Activated naive CD4-positive, alpha-beta T cell (primary cell): Measurements from ENCODE around the gene CETP.
"Not testable (repeated sequence)": the region's sequence is repeated elsewhere in the genome, so short reads cannot be mapped to it uniquely, and the experiment has no call there.

Experiments
- DNase-seq, 4 experiments: peaks; one replicate each; lab custom pipeline; 2025; lab: John Stamatoyannopoulos, UW

Gene CETP

GRCh38 chr16:56934599-56935145, 27.1 kb upstream of the CETP start:
- DNase-seq, result not testable (repeated sequence)

- DNase-seq, result no peak
These were observed 26.5 kb upstream of the CETP start for GRCh38 chr16:56935201-56935600.

- no peak for DNase-seq
These were observed 25.3 kb upstream of the CETP start for GRCh38 chr16:56936491-56936890.

- DNase-seq, result no peak
These were observed 24.8 kb upstream of the CETP start for GRCh38 chr16:56936950-56937349.

GRCh38 chr16:56938664-56939513, 22.9 kb upstream of the CETP start:
- no peak for DNase-seq

- no peak for DNase-seq
These were observed 21.9 kb upstream of the CETP start for GRCh38 chr16:56939801-56940200.

- no peak for DNase-seq
These were observed 20.7 kb upstream of the CETP start for GRCh38 chr16:56941092-56941491.

DNA sequence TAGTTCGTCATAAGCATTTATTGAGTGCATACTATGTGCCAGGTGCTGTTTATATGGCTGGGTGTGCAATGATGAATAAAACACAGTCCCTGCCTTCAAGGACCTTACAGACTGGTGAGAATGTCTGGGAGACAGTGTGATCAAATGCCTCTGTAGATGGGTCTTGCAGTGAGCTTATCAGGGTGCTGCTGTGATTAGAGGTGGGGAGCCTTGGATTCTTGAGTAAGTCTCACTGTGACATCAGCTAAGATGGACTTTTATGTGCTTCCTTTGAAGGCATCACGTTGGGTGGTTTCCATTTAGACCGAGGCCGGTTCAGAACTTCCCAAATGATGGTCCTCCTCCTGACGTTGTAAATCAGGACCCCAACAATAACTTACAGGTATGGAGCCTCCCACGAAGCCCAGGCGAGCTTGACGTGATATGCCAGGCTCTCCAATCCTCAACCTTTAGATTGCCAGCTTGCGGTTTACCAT, 19.9 kb upstream of the CETP start:
- DNase-seq, result no peak

- no peak for DNase-seq
These were observed 17.9 kb upstream of the CETP start for GRCh38 chr16:56943761-56944375.

GRCh38 chr16:56944954-56945839, 16.6 kb upstream of the CETP start:
- no peak for DNase-seq

DNA sequence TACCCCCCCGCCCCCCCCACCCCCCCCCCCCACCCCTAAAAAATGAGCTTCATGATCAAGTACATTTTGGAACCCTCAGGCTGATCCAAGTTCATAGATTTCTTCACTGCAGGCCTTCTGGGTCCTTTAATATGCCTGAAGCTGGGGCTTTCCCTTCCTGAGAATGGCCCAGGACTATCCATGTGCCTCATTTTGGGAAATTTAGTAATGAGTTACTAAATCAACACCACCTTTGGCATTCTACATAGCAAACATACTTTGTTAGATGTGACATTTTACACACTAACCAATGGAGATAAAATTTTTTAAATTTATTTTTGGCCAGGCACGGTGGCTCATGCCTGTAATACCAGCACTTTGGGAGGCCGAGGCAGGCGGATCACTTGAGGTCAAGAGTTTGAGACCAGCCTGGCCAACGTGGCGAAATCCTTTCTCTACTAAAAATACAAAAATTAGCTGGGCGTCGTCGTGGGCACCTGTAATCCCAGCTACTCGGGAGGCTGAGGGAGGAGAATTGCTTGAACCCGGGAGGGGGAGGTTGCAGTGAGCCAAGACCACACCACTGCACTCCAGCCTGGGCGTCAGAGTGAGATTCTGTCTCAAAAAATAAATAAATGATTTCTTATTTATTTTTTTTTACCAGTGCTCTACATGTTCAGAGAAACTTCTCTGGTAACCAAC, 15.8 kb upstream of the CETP start:
- no peak for DNase-seq

- DNase-seq, result no peak
These were observed 14.8 kb upstream of the CETP start for GRCh38 chr16:56946767-56947603.

DNA sequence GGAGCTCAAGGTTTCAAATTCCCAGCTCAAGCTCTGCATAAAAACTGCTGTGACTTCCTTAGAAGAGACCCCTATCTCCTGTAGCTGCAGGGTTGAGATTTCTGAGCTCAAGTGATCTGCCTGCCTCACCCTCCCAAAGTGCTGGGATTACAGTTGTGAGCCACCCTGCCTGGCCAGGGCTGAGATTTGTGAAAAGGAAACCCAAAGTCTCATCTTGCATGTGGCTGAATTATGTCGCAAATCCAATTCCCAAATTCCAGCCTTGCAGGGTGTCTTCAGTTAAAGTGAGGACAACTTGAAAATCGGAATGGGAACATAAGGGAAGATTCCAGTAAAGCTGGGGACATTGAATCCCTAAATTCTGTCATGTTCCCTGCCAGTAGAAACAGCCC, 14.2 kb upstream of the CETP start:
- DNase-seq, result no peak

- DNase-seq, result no peak
These were observed 13.5 kb upstream of the CETP start for GRCh38 chr16:56948234-56948633.

DNA sequence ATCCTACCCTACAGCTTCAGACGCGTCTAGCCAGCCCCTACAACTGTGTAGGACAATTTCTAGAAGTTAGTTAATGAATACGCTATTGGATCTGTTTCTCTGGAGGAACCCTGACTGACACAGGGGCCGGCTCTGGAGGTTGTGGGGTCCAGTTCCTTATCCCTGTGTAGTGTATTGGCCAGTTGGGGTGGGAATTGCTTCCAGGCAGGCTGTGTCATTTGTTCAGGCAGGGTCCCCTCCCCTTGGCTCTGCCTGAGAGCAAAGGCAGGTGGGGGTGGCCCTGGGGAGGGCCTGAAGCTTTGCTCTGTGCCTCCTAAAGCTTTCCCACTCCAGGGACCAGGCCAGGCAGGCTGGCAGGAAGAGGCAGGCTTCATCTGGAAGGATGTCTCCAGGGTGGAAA, 11.7 kb upstream of the CETP start:
- DNase-seq, result no peak

DNA sequence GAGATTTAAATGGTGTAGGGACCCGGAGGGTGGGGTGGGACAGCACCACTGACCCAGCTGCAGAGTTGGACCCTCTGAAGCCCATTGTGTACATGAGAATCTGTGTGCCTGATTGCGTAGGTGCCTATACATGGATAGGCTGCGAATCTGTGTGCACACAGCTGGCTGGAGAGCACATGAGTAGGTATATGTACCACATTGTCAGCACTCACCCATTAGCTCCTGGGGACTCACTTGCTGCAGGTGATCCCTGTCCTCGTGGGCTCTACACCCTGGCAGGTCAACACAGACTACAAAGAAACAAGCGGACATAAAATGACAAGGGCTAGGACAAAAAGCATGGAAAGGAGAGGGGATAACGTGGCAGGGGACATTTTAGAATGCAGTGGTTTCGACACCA, 11.3 kb upstream of the CETP start:
- no peak for DNase-seq

GRCh38 chr16:56950881-56951771, 10.6 kb upstream of the CETP start:
- peak in 3 of 4 experiments; percentile 5 to 16 (median 15) for DNase-seq

- no peak for DNase-seq
These were observed 8.7 kb upstream of the CETP start for GRCh38 chr16:56953006-56953405.

GRCh38 chr16:56956076-56956475, 5.7 kb upstream of the CETP start:
- DNase-seq, result no peak

DNA sequence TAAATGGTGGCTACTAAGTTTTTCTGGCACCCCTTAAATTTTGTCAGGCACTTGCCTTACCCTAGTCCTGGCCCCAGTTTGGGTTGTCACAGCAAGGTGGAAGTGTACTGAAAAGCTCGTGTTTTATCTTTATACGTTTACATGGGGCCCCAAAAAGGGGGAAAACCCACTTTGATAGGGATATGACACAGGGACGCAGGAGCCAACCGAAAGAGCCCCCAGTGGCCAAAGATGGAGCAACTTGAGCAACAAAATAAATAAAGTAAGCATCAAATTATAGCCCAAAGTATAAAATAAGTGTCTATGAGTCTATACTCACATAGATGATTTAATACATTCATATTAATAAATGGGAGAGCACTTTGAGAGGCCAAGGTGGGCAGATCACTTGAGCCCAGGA, 5.0 kb upstream of the CETP start:
- DNase-seq, result no peak
